Kidney tubule cell (primary cell): ENCODE results near the gene WARS2.

ENCODE experiments used
- DNase-seq: peaks from one replicate; pipeline ENCODE4 v3.0.0-alpha.2; 2018; ENCODE audit warnings: low spot score

The WARS2 gene

GRCh38 chr1:119026956-119027355 is 113.5 kb downstream of the WARS2 start:
- no peak for DNase-seq

DNA sequence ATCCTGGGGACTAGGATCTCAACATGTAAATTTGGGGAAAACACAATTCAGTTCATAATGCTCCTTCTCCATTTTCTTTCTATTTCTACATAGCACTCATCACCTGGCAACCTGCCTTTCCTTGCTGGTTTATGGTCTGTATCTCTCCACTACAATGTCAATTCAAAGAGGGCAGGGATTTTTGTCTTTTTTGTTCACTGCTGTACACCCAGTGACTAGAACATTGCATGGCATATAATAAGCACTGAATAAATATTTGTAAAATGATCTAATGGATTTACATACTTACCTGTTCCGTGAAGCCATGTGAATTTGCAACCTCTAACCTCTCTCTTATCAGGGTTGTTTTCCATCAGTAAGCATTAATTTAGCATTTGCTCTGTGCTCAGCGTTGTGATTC is 124.9 kb downstream of the WARS2 start:
- DNase-seq = no peak

GRCh38 chr1:119012383-119012782 is 128.1 kb downstream of the WARS2 start:
- DNase-seq = peak; percentile 20

GRCh38 chr1:119011706-119012105 is 128.7 kb downstream of the WARS2 start:
- DNase-seq = no peak

DNA sequence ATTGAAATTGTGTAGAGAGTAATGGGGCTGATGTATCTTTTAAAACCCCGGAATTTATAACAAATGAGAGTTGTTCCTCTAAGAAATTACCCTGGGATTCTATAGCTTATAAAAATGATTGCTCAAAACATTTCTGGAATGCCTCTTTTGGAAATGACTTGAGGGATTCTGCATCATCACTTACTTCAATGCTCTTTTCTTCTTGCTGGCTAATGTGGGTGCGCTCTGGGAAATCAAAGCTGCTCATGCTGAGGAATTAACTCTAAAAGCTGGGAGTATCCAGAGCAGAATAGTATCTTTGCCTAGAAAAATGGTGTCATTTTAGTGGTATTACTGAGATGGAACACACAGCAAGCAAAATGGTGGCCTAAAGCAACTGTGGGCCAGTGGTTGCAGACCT is 129.3 kb downstream of the WARS2 start:
- DNase-seq = no peak

- DNase-seq = peak; percentile 82
Observed at GRCh38 chr1:119010201-119010600, 130.3 kb downstream of the WARS2 start.

GRCh38 chr1:119009312-119009655 is 131.2 kb downstream of the WARS2 start:
- no peak for DNase-seq

GRCh38 chr1:119008483-119009311 is 131.8 kb downstream of the WARS2 start:
- DNase-seq = peak; percentile 84

DNA sequence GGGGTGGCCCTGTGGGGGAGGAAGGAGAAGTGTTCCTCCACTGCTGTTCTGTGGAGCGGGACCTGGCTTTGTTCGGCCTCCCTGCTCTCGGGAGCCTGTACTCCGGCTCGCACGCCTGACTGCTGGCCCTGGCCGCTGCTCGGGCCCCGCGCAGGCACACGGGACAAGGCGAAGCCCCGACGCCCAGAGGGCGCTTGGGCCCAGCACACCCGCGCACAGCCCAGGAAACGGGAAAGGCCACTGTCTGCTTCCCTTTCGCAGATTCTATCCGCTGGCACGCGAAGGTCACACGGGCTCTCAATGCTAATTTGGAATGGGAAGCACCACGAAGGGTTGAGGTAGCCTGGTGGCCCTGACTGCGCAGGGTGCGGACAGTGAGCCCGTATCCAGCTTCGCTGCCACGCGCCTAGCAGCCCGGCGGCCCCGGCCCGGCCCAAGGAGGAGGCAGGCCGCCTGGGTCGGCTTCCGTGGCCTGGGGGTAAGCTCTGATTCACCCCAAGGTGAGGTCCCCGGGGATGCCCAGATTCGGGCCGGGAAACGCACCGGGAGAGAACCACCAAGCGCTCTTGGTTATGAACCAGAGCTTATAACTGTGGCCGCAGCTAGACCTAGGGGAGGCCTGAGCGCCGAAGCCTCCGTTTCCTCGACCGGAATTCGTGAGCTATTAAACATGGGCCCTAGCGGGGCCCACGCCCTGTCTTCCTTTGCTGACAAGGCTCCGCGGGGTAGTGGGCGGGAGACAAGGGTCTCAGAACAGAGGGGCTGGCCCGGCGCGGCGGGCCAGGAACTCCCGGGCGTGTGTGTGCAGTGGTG is 132.6 kb downstream of the WARS2 start:
- DNase-seq = peak; percentile 32

DNA sequence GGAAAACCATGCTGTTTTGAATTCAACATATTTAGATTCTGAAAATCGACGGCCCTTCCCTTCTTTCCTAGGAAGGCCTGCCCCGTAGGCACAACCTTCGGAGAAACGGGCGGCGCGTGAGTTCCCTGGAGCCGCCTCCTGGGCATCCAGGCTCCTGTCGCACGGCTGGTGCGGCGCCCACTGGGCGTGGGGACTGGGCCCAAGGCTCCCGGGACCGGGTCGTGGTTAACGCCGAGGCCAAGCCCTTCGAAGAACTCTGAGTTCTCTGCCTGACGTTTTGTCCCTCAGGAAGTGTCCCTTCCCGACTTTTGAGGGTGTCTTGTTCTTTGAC is 133.1 kb downstream of the WARS2 start:
- DNase-seq = no peak

DNA sequence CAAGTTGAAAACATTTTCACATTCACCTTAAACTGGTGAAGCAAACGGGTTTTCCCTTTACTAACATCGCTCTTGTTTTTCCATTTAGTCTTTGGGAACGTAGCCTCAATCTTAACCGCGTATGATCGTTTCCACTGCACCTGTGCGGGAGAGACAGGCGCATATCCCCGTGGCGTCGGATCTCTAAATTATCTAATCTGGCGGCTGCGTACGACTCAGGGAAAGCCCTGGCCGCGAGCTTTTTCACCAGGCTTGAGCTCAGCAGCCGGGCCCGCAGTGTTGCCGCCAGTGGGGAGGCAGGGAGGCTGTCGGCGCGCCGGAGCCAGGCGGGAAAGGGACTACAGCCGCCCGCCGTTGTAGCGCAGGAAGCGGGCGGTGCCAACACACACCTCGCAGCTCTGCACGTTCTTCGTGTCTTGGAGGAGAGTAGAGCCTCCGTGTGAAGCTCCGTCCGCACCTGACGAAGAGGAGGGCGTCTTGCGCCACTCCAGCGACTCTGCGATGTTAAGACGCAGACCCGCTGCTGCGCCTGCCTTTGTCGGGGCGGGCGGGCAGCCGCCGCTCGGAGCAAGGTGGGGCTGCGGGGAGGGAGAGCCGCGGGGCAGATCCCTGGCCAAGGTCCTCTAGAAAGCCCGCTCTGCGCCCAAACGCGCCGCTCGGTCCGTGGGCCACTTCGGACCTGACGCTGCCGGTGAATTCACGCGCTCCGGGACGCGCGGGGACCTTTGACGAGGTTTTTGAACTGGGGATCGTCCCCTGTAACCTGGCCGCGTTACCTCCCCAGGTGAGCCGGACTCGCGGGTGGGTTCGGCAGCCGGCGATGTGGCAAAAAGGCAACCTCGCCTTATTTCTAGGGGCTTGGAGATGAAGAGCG is 133.8 kb downstream of the WARS2 start:
- DNase-seq = no peak

DNA sequence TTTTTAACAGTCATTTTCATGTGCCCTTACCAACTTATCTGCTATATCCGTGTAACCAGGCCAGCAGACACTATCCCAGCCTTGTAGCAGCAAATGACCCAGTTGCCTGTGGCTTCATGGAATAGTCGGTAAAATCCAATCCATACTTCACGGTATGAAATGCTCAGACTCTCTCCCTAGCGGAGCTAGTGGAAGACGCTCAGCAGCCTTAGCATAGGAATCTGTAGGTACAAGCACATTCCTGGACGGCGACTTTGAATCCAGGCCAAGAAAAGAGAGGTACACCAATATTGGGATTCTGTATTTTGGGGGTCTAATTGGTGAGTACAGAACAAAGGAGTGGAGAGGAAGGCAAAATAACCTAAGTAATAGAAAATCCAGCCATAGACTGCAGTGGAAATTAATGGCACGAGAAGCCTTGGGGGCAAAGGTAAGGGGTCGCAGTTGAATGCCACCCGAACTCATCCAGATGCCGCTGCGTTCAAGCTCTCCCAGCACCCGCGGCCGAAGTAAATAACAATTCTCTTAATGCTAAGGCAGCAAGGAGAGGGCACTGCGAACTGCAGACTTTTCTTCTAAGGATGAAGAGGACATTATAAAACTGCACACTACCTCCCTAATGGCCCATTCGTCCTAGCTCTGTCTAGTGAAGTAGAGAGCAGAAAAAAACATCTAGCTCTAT is 134.6 kb downstream of the WARS2 start:
- no peak for DNase-seq

DNA sequence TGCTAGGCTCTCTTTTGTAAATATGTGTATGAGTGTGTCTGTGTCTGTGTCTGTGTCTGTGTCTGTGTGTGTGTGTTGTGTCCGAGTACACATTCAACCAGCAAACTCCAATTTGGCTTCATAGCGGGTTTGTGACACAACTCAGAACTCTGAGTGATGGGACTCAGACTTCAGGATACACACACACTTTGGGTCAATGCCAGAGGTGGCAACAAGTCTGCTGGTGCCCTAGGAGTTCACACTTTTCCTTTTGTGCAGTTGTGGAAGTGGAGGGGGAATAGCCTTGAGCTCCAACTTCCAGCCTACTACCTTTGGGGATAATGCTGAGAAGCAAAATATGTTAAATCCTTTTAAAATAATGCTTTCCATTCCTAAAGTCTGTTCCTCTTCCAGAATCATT is 135.7 kb downstream of the WARS2 start:
- no peak for DNase-seq

GRCh38 chr1:119004129-119004527 is 136.3 kb downstream of the WARS2 start:
- DNase-seq = no peak

DNA sequence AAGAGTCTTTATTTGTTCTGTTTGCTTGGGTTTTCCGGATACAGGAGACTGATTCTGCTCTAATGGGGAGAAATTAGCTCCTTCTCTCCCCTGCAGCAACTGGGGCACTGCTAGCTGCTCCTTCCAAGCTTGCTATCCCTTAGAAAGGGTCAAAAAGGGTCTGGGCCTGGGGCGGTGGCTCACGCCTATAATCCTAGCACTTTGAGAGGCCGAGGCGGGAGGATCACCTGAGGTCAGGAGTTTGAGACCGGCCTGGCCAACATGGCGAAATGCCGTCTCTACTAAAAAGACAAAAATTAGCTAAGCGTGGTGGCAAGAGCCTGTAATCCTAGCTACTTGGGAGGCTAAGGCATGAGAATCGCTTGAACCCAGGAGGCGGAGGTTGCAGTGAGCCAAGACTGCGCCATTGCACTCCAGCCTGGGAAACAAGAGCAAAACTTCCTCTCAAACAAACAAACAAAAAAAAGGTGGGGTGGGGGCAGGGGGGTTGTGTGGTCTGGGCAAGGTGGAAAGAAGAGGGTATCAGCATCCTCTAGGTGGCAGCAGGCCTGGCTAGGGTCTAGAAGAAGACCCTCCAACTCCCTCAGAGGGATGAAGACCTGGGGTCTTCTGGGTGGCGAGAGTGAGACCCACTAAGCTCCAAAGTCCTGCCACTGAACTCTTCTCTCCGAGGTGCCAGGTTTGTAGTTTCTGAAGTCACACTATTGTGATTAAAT is 136.9 kb downstream of the WARS2 start:
- DNase-seq = no peak

GRCh38 chr1:119002028-119002686 is 138.3 kb downstream of the WARS2 start:
- peak; percentile 87 for DNase-seq

- DNase-seq = no peak
Observed at GRCh38 chr1:119001181-119002027, 139.0 kb downstream of the WARS2 start.

- DNase-seq = no peak
Observed at GRCh38 chr1:119000371-119001180, 139.9 kb downstream of the WARS2 start.
